ENCODE results near the gene FER. TPM values are rescaled to one million over a fixed set of nuclear protein-coding genes. Genes with fewer than 3 reads are reported as not detected.
"Not testable (repeated sequence)": the region's sequence is repeated elsewhere in the genome, so short reads cannot be mapped to it uniquely, and the experiment has no call there.

FER gene
- total and polyA plus RNA-seq, 10 donors: 0.96 to 38.8 (median 21.2) TPM

GRCh38 chr5:109016300-109016699 lies 268.6 kb downstream of the FER start:
- no peak overlapping the region for H3K4me3 ChIP-seq
- TF ChIP-seq POLR2AphosphoS5 (IDR thresholded peaks at IDR 0.05) (no peak), CTCF (IDR thresholded peaks at IDR 0.05 in 8 of 11, conservative IDR thresholded peaks at IDR 0.05 in 3 of 11) (no peak), POLR2A (IDR thresholded peaks at IDR 0.05) (no peak)
- no peak overlapping the region for H3K27ac ChIP-seq
- no peaks in the 10 kb centered on the region for H3K27me3 ChIP-seq (replicated peaks in 1 of 7)
- H3K36me3 ChIP-seq: no peaks in the 10 kb centered on the region
- intact Hi-C loops (cut with DNase I; ENCODE audit: low total_unique reads): no loop called here
- 47 to 68% (median 57%) methylated on average over 1 of the region's 1 CpG for WGBS, 5 donors
- peaks cover 0 to 15% (median 8%) of the 10 kb centered on the region in 6 donors for H3K4me1 ChIP-seq
- no peak for DNase-seq
- H3K9me3 ChIP-seq: no peaks in the 10 kb centered on the region

- Histone ChIP-seq H3K27me3 (replicated peaks in 1 of 7) (no peaks in the 10 kb centered on the region), H3K9me3 (peaks cover 0 to 9% (median 5%) of the 10 kb centered on the region in 8 donors), H3K36me3 (peaks cover 0 to 9% (median 2%) of the 10 kb centered on the region in 6 donors), H3K4me3 (no peak overlapping the region), H3K27ac (no peak overlapping the region), H3K4me1 (peaks cover 0 to under 1% (median 0%) of the 10 kb centered on the region in 6 donors)
- no peak for DNase-seq
- TF ChIP-seq POLR2AphosphoS5 (IDR thresholded peaks at IDR 0.05) (no peak), POLR2A (IDR thresholded peaks at IDR 0.05) (no peak), CTCF (IDR thresholded peaks at IDR 0.05 in 8 of 11, conservative IDR thresholded peaks at IDR 0.05 in 3 of 11) (no peak)
- intact Hi-C loops (cut with DNase I; ENCODE audit: low total_unique reads): no loop called here
These were observed 274.4 kb downstream of the FER start for GRCh38 chr5:109022056-109022455.

GRCh38 chr5:109025729-109026128 lies 278.0 kb downstream of the FER start:
- 0 to 85% (median 64%) methylated on average over 1 of the region's 1 CpG for WGBS, 5 donors
- DNase-seq; H3K27ac ChIP-seq; H3K4me1 ChIP-seq; H3K36me3 ChIP-seq; H3K4me3 ChIP-seq; intact Hi-C loops (cut with DNase I; ENCODE audit: low total_unique reads); H3K9me3 ChIP-seq; H3K27me3 ChIP-seq (replicated peaks in 1 of 7): not testable (repeated sequence)

GRCh38 chr5:109027983-109028607 lies 280.4 kb downstream of the FER start:
- H3K27me3 ChIP-seq (replicated peaks in 1 of 7): no peaks in the 10 kb centered on the region
- no peak overlapping the region for H3K4me3 ChIP-seq
- H3K36me3 ChIP-seq: peaks cover 0 to 9% (median 2%) of the 10 kb centered on the region in 6 donors
- TF ChIP-seq CTCF (IDR thresholded peaks at IDR 0.05 in 8 of 11, conservative IDR thresholded peaks at IDR 0.05 in 3 of 11) (no peak), POLR2A (IDR thresholded peaks at IDR 0.05) (no peak), POLR2AphosphoS5 (IDR thresholded peaks at IDR 0.05) (no peak)
- no peak for DNase-seq
- H3K4me1 ChIP-seq: no peaks in the 10 kb centered on the region
- 84 to 94% (median 91%) methylated on average over 1 of the region's 1 CpG for WGBS, 5 donors
- H3K27ac ChIP-seq: no peak overlapping the region
- intact Hi-C loops (cut with DNase I; ENCODE audit: low total_unique reads): no loop called here
- H3K9me3 ChIP-seq: peaks cover 0 to 9% (median 5%) of the 10 kb centered on the region in 8 donors
